LNCaP clone FGC (cell line): ENCODE results near the gene PFDN1.

Source experiments
- DNase-seq: peaks from one replicate; pipeline ENCODE4 v3.0.0-alpha.2; 2011; ENCODE audit warnings: low read depth
- H3K4me3 ChIP-seq: 2 replicates; pipeline ENCODE4 v1.5.1; 2011; ENCODE audit warnings: mild to moderate bottlenecking, low read depth, low read length, control low read depth
- TF ChIP-seq, protein P1 (sequence below): IDR thresholded peaks from 2 replicates; pipeline ENCODE4 v1.5.1; 2012; ENCODE audit warnings: mild to moderate bottlenecking; ENCODE audit not compliant: control insufficient read depth, insufficient read depth; ENCODE audit errors: extremely low read depth

The PFDN1 gene

DNA sequence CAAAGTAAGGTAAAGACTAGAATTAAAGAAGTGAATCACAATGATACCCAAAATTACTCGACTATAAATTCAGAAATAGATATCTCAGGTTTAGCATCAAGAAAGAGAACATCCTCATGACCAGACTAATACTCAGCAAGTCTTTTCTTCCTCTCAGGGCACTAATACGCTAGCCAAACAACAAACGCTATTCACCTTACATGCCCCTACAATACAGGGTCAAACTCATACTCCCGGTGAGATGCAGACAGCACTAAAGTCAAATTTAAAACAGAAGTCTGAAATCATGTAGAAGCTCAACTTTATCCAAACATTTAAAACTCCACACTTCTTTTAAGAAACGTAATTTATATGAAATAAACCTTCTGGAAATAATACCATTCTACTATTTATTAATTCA, 5.6 kb downstream of the PFDN1 start:
- no peak for DNase-seq
- TF ChIP-seq, protein P1, sequence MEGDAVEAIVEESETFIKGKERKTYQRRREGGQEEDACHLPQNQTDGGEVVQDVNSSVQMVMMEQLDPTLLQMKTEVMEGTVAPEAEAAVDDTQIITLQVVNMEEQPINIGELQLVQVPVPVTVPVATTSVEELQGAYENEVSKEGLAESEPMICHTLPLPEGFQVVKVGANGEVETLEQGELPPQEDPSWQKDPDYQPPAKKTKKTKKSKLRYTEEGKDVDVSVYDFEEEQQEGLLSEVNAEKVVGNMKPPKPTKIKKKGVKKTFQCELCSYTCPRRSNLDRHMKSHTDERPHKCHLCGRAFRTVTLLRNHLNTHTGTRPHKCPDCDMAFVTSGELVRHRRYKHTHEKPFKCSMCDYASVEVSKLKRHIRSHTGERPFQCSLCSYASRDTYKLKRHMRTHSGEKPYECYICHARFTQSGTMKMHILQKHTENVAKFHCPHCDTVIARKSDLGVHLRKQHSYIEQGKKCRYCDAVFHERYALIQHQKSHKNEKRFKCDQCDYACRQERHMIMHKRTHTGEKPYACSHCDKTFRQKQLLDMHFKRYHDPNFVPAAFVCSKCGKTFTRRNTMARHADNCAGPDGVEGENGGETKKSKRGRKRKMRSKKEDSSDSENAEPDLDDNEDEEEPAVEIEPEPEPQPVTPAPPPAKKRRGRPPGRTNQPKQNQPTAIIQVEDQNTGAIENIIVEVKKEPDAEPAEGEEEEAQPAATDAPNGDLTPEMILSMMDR, result no peak
- no peak overlapping the region for H3K4me3 ChIP-seq

DNA sequence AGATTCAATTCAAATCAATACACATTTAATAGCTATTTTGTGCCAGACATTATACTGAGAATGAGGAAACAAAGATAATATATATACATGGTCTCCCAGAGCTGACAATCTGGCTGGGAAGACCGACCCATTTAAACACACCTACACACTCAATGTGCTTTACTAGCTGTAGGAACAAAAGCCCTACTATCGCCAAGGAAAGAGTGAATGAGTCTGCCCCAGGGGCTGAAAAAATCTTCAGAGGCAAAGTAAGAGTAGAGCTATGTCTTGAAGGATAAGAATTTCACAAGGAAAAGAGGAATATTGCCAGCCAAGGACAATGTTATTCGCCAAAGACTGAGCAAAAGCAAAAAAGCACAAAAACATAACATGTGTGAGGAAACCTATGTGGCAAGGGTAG, 6.6 kb downstream of the PFDN1 start:
- TF ChIP-seq, protein P1, result no peak
- no peak for DNase-seq
- H3K4me3 ChIP-seq, result no peak overlapping the region

DNA sequence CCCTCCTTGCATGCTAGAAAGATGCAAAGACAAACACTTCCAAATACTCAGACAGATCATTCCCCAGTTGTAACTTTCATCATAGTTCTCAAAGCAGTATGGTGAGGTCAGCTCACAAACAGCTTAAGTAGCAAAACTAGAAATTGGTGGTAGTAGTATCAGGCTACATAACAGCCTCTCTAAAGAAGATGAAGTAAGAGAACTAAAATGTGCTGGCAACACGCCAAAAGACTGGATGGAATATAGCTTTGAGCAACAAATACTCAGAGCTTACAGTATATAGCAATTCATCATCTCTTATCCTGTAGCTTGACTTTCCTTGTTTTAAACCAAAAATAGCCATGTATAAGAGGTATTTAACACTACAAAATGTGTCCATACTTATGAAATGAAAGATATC, 7.5 kb downstream of the PFDN1 start:
- H3K4me3 ChIP-seq, result no peak overlapping the region
- no peak for DNase-seq
- TF ChIP-seq, protein P1, result no peak

DNA sequence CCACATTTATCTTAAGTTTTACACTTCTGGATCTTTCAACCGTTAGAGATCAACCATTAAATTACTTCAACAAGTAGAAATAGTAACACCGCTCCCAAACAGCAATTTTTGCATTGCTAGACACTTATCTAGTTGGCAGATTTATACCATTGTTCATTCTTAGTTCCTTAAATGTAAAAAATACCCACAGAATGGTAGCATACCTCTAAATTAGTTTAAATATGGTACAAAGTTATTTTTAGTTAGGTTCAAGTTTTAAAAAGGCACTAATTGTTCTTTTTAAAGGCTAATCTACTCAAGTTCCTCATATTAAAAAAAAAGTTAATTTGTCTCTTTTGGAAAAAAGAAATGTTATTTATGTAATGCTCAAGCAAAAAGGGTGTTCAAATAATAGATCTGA, 8.1 kb downstream of the PFDN1 start:
- no peak for DNase-seq
- TF ChIP-seq, protein P1, result no peak
- H3K4me3 ChIP-seq, result no peak overlapping the region

DNA sequence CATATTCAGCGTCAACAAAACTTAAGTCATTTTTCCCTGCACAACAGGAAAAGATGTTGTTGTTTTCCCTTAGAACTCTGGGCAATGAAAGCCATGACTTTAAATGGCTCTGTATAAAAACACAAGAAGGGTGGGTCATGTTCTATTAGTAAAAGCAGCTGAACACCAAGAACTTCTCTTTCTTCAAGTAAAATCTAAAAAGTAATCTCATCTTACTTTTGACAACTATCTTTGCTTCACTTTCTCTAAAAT, 9.1 kb downstream of the PFDN1 start:
- TF ChIP-seq, protein P1, result no peak
- H3K4me3 ChIP-seq, result no peak overlapping the region
- no peak for DNase-seq

DNA sequence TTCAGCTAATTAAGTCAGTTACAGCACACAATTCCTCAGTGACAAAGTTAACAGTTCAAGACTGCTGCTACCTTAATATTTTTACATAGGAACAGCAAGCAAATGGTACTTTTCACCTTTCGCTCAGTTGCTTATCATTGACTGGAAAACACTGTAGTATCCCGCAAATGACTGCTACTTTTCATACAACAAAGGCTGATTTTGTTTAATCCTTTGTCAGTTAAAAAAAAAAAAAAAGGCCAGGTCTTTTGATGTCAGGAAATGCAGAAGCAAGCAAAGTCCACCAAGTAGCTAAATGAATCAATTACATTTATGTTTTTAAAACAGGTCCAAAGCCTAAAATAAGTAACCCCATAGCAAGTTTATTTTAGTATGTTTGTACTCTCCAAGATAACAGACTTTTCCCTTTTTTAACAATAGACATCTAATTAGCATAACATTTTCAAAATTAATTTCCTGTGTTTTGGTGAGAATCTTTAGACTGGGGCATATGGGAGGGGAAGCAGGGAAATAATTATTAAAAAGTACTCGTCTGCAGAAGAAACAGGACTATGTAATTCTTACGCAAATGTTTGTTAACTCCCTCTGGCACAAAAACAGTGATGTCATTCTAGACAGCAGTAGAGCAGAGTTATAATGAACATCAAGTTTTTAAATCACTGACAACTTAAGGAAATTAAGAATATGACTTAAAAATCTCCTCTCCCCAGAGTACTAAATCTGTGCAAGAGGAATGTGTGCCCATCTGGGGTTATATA, 9.6 kb downstream of the PFDN1 start:
- no peak overlapping the region for H3K4me3 ChIP-seq
- no peak for DNase-seq
- TF ChIP-seq, protein P1, result no peak
